H9 (cell line): ENCODE data around the gene DNAJC6. TPM values are rescaled to one million over a fixed set of nuclear protein-coding genes. Genes with fewer than 3 reads are reported as not detected.

Experiments
- DNase-seq: peaks from one replicate; pipeline ENCODE4 v3.0.0-alpha.2; 2017
- H2AFZ ChIP-seq: one replicate; pipeline ENCODE4 v1.6.1; 2013; ENCODE audit warnings: mild to moderate bottlenecking, low read length, control low read depth, moderate library complexity
- H2AK5ac ChIP-seq: 2 replicates; pipeline ENCODE4 v1.6.1; 2013; ENCODE audit warnings: low read length, control low read depth, mixed read lengths; ENCODE audit not compliant: insufficient read length
- H2BK120ac ChIP-seq: one replicate; pipeline ENCODE4 v1.6.1; 2013; ENCODE audit warnings: low read depth, mild to moderate bottlenecking, low read length, control low read depth, inconsistent platforms; ENCODE audit not compliant: poor library complexity, severe bottlenecking
- H2BK12ac ChIP-seq: 2 replicates; pipeline ENCODE4 v1.6.1; 2013; ENCODE audit warnings: low read length, control low read depth, mixed read lengths, low read depth; ENCODE audit not compliant: insufficient read length
- H2BK15ac ChIP-seq: 2 replicates; pipeline ENCODE4 v1.6.1; 2013; ENCODE audit warnings: low read depth, low read length, control low read depth
- H2BK20ac ChIP-seq: one replicate; pipeline ENCODE4 v1.6.1; 2013; ENCODE audit warnings: low read depth, mild to moderate bottlenecking, low read length, control low read depth, inconsistent platforms; ENCODE audit not compliant: poor library complexity, severe bottlenecking
- H2BK5ac ChIP-seq: 2 replicates; pipeline ENCODE4 v1.6.1; 2013; ENCODE audit warnings: low read length, control low read depth, mixed read lengths; ENCODE audit not compliant: insufficient read length
- H3K14ac ChIP-seq: 2 replicates; pipeline ENCODE4 v1.6.1; 2013; ENCODE audit warnings: low read length, control low read depth; ENCODE audit not compliant: insufficient read depth
- H3K18ac ChIP-seq: 2 replicates; pipeline ENCODE4 v1.6.1; 2013; ENCODE audit warnings: low read depth, mild to moderate bottlenecking, mixed read lengths, low read length, control low read depth; ENCODE audit not compliant: insufficient read length
- H3K23ac ChIP-seq: 2 replicates; pipeline ENCODE4 v1.6.1; 2013; ENCODE audit warnings: low read length, control low read depth, mixed read lengths, low read depth; ENCODE audit not compliant: insufficient read length
- H3K23me2 ChIP-seq: 2 replicates; pipeline ENCODE4 v1.6.1; 2013; ENCODE audit warnings: low read depth, mild to moderate bottlenecking, mixed read lengths, low read length, control low read depth; ENCODE audit not compliant: insufficient read length, poor library complexity, severe bottlenecking
- H3K27ac ChIP-seq: 2 replicates; pipeline ENCODE4 v1.5.1; 2013; ENCODE audit warnings: low read length, control low read depth, mixed read lengths, low read depth; ENCODE audit not compliant: insufficient read length
- H3K27me3 ChIP-seq: 2 replicates; pipeline ENCODE4 v1.6.1; 2013; ENCODE audit warnings: low read length, control low read depth, inconsistent platforms; ENCODE audit not compliant: insufficient read depth
- H3K4ac ChIP-seq: 2 replicates; pipeline ENCODE4 v1.6.1; 2013; ENCODE audit warnings: low read depth, mild to moderate bottlenecking, control low read depth, inconsistent platforms, low read length, moderate library complexity
- H3K4me1 ChIP-seq: 2 replicates; pipeline ENCODE4 v1.6.1; 2013; ENCODE audit warnings: low read length, control low read depth, inconsistent platforms; ENCODE audit not compliant: insufficient read depth
- H3K4me2 ChIP-seq: 2 replicates; pipeline ENCODE4 v1.6.1; 2013; ENCODE audit warnings: low read length, control low read depth, mixed read lengths; ENCODE audit not compliant: insufficient read length, insufficient read depth
- H3K56ac ChIP-seq: 2 replicates; pipeline ENCODE4 v1.6.1; 2013; ENCODE audit warnings: low read depth, mild to moderate bottlenecking, mixed read lengths, low read length, control low read depth; ENCODE audit not compliant: insufficient read length
- H3K79me1 ChIP-seq: 2 replicates; pipeline ENCODE4 v1.6.1; 2013; ENCODE audit warnings: low read depth, mild to moderate bottlenecking, moderate library complexity, low read length, control low read depth, inconsistent platforms; ENCODE audit not compliant: insufficient read depth, poor library complexity, severe bottlenecking
- H3K79me2 ChIP-seq: 2 replicates; pipeline ENCODE4 v1.6.1; 2013; ENCODE audit warnings: low read length, control low read depth, inconsistent platforms; ENCODE audit not compliant: insufficient read depth
- H3K9ac ChIP-seq: 2 replicates; pipeline ENCODE4 v1.6.1; 2013; ENCODE audit warnings: low read length, control low read depth, mixed read lengths; ENCODE audit not compliant: insufficient read length; ENCODE audit errors: extremely low read depth
- H3K9me3 ChIP-seq: one replicate; pipeline ENCODE4 v1.6.1; 2013; ENCODE audit warnings: low read depth, low read length, inconsistent platforms; ENCODE audit not compliant: control insufficient read depth
- H3T11ph ChIP-seq: one replicate; pipeline ENCODE4 v1.6.1; 2013; ENCODE audit warnings: mild to moderate bottlenecking, low read length, control low read depth, inconsistent platforms
- H4K20me1 ChIP-seq: one replicate; pipeline ENCODE4 v1.6.1; 2013; ENCODE audit not compliant: control insufficient read depth, insufficient read length, insufficient read depth
- H4K5ac ChIP-seq: 2 replicates; pipeline ENCODE4 v1.6.1; 2013; ENCODE audit warnings: low read depth, mild to moderate bottlenecking, mixed read lengths, low read length, control low read depth; ENCODE audit not compliant: insufficient read length
- H4K8ac ChIP-seq: replicated peaks from 2 replicates; pipeline ENCODE4 v1.6.1; 2013; ENCODE audit warnings: low read length, control low read depth, mixed read lengths, low read depth; ENCODE audit not compliant: insufficient read length
- H4K91ac ChIP-seq: 2 replicates; pipeline ENCODE4 v1.6.1; 2013; ENCODE audit warnings: low read depth, mild to moderate bottlenecking, moderate library complexity, mixed read lengths, low read length, control low read depth; ENCODE audit not compliant: insufficient read length
- H3K27ac Mint-ChIP-seq, 3 experiments: 2 replicates in 2 of 3; 3 replicates in 1 of 3; pipeline ENCODE4 v1.8.0; 2020 to 2021; ENCODE audit warnings: mixed read lengths in 3 of 3, mild to moderate bottlenecking in 1 of 3, moderate library complexity in 1 of 3
- H3K27me3 Mint-ChIP-seq: 2 replicates; pipeline ENCODE4 v1.8.0; 2021; ENCODE audit warnings: low read depth, mild to moderate bottlenecking, moderate library complexity, mixed read lengths
- H3K36me3 Mint-ChIP-seq, 3 experiments: 2 replicates in 2 of 3; 3 replicates in 1 of 3; pipeline ENCODE4 v1.8.0; 2020 to 2021; ENCODE audit warnings: low read depth in 3 of 3, mixed read lengths in 3 of 3; ENCODE audit not compliant: insufficient read depth in 1 of 3
- H3K4me1 Mint-ChIP-seq, 2 experiments: 2 replicates each; pipeline ENCODE4 v1.8.0; 2020; ENCODE audit warnings: mixed read lengths in 2 of 2
- H3K4me3 Mint-ChIP-seq, 2 experiments: 2 replicates in 1 of 2; 3 replicates in 1 of 2; pipeline ENCODE4 v1.8.0; 2020 to 2021; ENCODE audit warnings: mild to moderate bottlenecking in 2 of 2, mixed read lengths in 2 of 2, moderate library complexity in 1 of 2
- H3K9me3 Mint-ChIP-seq, 2 experiments: 2 replicates in 1 of 2; 3 replicates in 1 of 2; pipeline ENCODE4 v1.8.0; 2020; ENCODE audit warnings: mild to moderate bottlenecking in 2 of 2, mixed read lengths in 2 of 2, moderate library complexity in 1 of 2
- WGBS: extraction: QIAGEN DNeasy Blood & Tissue Kit; methylation state at CpG from one replicate; pipeline ENCODE4 v1.1.7; 2013; ENCODE audit warnings: missing lambda C conversion rate, low lambda C conversion rate, mixed read lengths; ENCODE audit not compliant: insufficient read length; ENCODE audit errors: extremely low coverage; 5-methylcytosine and 5-hydroxymethylcytosine counted together
- total RNA-seq: library from RNA; stranded (reverse); gene quantifications from 2 replicates; pipeline ENCODE4 v1.2.1, GENCODE V29; 2021
- TF ChIP-seq, protein P1 (sequence below): fragments of 200-600 bp; sonication (generic); conservative IDR thresholded peaks from 3 replicates; pipeline ENCODE4 v1.8.0; 2021; ENCODE audit warnings: antibody characterized with exemption, mild to moderate bottlenecking

DNAJC6 gene
- total RNA-seq, 1 experiment from 2014 or later: 2.2 TPM

GRCh38 chr1:65399003-65399402 is 89.7 kb downstream of the DNAJC6 start:
- TF ChIP-seq, protein P1, sequence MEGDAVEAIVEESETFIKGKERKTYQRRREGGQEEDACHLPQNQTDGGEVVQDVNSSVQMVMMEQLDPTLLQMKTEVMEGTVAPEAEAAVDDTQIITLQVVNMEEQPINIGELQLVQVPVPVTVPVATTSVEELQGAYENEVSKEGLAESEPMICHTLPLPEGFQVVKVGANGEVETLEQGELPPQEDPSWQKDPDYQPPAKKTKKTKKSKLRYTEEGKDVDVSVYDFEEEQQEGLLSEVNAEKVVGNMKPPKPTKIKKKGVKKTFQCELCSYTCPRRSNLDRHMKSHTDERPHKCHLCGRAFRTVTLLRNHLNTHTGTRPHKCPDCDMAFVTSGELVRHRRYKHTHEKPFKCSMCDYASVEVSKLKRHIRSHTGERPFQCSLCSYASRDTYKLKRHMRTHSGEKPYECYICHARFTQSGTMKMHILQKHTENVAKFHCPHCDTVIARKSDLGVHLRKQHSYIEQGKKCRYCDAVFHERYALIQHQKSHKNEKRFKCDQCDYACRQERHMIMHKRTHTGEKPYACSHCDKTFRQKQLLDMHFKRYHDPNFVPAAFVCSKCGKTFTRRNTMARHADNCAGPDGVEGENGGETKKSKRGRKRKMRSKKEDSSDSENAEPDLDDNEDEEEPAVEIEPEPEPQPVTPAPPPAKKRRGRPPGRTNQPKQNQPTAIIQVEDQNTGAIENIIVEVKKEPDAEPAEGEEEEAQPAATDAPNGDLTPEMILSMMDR: no peak
- no peak for DNase-seq
- Histone ChIP-seq H4K91ac (no peak overlapping the region), H4K5ac (no peak overlapping the region), H3K27ac (no peak overlapping the region), H3K18ac (no peak overlapping the region), H2BK12ac (no peak overlapping the region), H3K27me3 (no peaks in the 10 kb centered on the region), H2BK120ac (no peak overlapping the region), H3K79me1 (no peaks in the 10 kb centered on the region), H3K9ac (no peak overlapping the region), H3K9me3 (no peaks in the 10 kb centered on the region), H3K4ac (no peak overlapping the region), H3T11ph (no peak overlapping the region), H2BK20ac (no peak overlapping the region), H2AFZ (no peak overlapping the region), H3K56ac (no peak overlapping the region), H2BK15ac (no peak overlapping the region), H3K23ac (no peak overlapping the region), H4K20me1 (no peaks in the 10 kb centered on the region), H3K14ac (no peak overlapping the region), H4K8ac (no peak overlapping the region), H3K4me1 (no peaks in the 10 kb centered on the region), H2AK5ac (no peak overlapping the region), H3K23me2 (no peaks in the 10 kb centered on the region), H3K79me2 (no peaks in the 10 kb centered on the region), H2BK5ac (no peak overlapping the region), H3K4me2 (no peak overlapping the region)
- Mint-ChIP-seq H3K36me3 (no peaks in the 10 kb centered on the region; a peak in 1 of 7 replicates), H3K27me3 (no peaks in the 10 kb centered on the region), H3K4me1 (peaks cover 4 to 5% of the 10 kb centered on the region in 2 experiments), H3K4me3 (no peak overlapping the region), H3K9me3 (no peaks in the 10 kb centered on the region), H3K27ac (no peak overlapping the region)
- no CpG with 5 or more reads among the region's 1 CpG for WGBS
